Nucleus accumbens (tissue), 56 donors: ENCODE data around the gene GUCY1A2.
"Not testable (repeated sequence)": the region's sequence is repeated elsewhere in the genome, so short reads cannot be mapped to it uniquely, and the experiment has no call there.

Experiments used
- DNase-seq, 56 donors: peaks; one replicate each; lab custom pipeline; 2025; lab: John Stamatoyannopoulos, UW

Gene GUCY1A2

DNA sequence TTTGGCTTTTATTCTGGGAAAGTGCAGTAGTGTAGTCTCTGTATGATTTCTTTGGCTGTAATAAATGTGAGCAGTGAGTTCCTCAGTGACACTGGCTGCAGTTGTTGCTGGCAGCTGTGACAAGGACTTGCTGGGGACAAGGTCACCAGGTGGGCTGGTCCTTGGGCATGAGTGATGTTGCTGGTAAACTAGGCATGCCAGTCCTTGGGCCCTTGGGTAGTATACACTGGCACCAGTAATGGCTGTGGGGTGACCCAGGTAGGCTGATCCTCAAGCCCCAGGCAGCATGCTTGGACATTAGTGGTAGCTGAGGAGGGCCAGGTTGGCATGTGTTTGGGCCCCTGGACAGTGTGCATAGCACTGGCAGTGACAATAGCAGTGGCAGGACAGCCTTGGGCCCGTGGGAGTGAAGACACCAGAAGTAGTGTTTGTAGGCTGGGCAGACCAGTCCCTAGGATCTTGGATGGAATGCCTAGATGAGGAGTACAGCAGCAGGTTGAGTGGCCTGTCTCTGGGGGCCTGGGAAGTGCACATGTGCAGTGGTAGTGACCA lies 164.3 kb downstream of the GUCY1A2 start:
- no peak for DNase-seq

GRCh38 chr11:106852779-106853178 lies 165.5 kb downstream of the GUCY1A2 start:
- DNase-seq, result no peak

GRCh38 chr11:106848526-106848925 lies 169.8 kb downstream of the GUCY1A2 start:
- no peak for DNase-seq

DNA sequence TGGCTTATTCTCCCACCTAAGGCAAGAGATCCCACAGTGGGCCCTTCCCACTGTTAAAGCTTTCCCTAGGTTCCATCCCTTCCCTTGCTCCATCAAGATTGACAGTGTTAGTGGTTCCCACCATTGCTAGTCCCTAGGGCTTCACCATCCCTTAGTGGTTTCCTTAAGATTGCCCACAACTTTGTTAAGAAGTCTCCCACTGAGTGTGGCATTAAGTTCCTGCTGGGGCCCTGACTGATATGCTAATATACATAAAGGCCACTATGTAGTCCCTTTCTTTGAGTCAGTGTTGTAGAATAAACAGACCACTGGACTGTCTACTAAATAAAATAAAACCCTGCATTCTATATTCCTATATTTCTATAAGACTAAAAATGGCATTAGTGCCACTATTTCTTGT lies 176.1 kb downstream of the GUCY1A2 start:
- no peak for DNase-seq

DNA sequence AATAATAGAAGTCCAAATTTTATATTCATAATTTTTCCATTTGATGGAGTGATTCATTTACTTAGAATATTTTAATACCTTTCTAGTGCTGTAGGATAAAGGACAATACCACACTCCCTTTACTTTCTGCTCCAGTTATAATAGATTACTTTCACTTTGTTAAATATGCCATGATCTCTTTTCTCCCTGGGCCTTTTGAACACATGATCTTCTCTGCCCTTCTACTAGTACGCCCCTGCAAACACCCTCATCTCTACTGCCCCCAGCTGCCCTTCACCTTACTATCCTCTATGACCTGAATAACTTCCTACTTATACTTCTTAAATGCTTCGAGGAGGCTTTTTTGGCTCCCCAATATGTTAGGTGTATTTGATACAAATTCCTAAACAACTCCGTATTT lies 177.3 kb downstream of the GUCY1A2 start:
- DNase-seq, result no peak

DNA sequence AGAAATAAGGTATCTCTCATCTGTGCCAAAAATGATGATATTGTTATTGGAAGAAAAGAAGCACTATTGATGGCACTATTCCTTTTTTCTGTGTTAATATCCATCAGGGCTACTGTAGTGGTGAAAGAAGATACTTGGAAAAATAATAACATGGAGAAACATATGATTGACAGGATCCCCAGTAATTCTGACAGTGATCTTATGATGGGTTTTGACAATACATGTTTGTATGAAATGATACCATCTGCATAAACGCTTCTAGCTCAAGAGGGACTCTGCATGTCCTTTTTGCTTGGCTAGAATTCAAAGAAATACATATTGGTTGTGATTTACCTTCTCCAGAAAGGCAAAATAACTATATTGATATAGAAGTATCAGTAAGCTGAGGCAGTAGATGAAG lies 178.1 kb downstream of the GUCY1A2 start:
- no peak for DNase-seq

- no peak for DNase-seq
These were observed 183.7 kb downstream of the GUCY1A2 start for GRCh38 chr11:106834567-106834966.

DNA sequence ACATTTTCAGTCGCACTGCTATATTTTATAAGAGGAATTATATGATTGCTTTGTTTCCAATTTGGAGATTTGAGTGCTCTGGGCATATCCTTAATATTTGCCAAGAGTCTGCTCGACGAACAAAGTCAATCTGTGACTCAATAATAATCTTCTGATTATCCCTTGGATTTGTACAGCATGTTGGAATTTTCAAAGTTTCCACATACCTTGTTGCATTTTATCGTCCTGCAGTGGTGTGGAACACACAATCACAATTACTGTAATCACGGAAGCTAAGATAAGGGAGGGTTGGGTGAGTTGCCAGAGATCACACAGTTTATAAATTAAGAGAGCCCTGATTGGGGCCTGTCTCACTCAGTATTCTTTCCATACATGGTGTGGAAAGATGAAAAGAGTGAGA lies 189.3 kb downstream of the GUCY1A2 start:
- DNase-seq, result no peak

- no peak for DNase-seq
These were observed 189.7 kb downstream of the GUCY1A2 start for GRCh38 chr11:106828576-106828975.

DNA sequence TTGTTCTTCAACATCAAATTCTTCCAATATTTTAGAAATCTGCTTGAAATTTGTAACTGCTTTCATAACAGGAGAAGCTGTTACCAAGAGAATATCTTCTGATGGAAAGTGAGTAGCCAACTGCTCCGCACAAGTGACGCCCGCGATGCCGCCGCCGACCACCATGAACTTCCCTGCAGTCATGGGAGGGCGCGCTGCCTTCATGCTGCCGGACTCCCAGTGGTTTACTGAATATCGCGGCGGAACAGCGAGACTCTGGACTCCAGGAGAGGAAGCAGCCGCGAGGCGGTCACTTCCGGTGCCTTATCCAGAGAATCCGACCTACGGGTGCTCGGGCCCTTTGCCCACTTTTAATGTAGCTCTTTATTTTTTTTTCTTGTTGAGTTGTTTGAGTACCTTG lies 190.6 kb downstream of the GUCY1A2 start:
- DNase-seq, result no peak

- not testable (repeated sequence) for DNase-seq
These were observed 191.7 kb downstream of the GUCY1A2 start for GRCh38 chr11:106826558-106826957.

DNA sequence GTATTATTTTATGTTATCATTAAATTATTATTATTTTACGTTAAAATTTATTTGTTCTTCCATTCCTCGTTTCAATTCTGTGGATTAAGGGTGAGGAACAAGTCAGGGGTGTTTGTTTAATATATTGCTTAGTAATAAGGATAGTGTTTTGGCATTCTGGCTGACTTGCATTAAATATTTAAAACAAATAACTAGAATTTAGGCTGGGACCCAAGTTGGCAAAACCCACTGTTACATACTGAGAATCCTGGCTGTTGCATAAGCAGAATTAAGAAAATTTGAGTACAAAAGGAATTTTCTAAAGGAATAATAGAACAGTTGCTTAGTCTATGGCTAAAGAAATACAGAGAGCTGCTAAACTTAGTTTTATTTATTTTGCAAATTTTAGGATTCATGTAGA lies 196.4 kb downstream of the GUCY1A2 start:
- no peak for DNase-seq

- no peak for DNase-seq
These were observed 197.0 kb downstream of the GUCY1A2 start for GRCh38 chr11:106821291-106821690.

- no peak for DNase-seq
These were observed 199.8 kb downstream of the GUCY1A2 start for GRCh38 chr11:106818443-106818842.

- no peak for DNase-seq
These were observed 203.1 kb downstream of the GUCY1A2 start for GRCh38 chr11:106815209-106815608.

DNA sequence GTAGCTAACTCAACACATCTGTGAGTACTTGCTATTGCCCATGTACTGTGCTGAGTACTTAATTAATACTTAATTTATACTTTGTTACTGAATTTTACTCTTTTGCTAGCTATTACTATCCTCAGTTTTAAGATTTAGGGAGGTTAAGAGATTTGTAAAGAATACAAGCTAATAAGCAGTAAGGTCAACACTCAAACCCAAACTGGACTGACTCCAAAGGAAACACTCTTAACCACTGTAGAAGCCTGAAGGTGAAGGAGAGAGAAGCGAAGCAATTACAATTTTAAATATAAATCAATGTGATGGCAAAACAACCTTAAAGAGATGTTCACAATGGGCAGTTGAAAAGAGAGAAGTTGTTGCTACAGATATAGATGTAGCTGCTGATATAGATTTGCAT lies 204.5 kb downstream of the GUCY1A2 start:
- DNase-seq, result no peak

GRCh38 chr11:106794058-106794457 lies 224.2 kb downstream of the GUCY1A2 start:
- no peak for DNase-seq

DNA sequence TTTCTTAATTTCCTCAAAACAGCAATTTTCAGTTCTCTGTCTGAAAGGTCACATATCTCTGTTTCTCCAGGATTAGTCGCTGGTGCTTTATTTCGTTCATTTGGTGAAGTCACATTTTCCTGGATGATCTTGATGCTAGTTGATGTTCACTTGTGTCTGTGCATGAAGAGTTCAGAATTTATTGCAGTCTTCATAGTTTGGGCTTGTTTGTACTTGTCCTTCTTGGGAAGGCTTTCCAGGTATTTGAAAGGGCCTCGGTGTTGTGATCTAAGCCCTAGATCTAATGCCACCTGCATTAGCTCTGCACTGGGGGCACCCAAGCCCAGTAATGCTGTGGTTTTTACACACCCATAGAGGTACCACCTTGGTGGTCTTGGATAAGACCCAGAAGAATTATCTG lies 228.9 kb downstream of the GUCY1A2 start:
- no peak for DNase-seq

DNA sequence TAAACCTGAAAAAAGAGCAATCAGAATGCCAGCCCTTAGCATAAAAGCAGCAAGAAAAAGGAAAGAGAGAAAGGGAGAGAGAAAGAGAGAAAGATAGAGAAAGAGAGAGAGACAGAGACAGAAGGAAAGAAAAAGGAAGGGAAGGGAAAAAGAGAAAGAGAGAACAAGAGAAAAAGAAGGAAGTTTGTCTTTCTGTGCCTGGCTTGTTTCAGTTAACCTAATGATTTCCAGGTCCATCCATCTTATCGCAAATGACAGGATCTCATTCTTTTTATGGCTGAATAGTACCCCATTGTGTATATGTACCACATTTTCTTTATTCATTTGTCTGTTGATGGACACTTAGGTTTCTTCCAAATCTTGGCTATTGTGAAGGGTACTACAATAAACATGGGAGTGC lies 230.8 kb downstream of the GUCY1A2 start:
- DNase-seq, result no peak

DNA sequence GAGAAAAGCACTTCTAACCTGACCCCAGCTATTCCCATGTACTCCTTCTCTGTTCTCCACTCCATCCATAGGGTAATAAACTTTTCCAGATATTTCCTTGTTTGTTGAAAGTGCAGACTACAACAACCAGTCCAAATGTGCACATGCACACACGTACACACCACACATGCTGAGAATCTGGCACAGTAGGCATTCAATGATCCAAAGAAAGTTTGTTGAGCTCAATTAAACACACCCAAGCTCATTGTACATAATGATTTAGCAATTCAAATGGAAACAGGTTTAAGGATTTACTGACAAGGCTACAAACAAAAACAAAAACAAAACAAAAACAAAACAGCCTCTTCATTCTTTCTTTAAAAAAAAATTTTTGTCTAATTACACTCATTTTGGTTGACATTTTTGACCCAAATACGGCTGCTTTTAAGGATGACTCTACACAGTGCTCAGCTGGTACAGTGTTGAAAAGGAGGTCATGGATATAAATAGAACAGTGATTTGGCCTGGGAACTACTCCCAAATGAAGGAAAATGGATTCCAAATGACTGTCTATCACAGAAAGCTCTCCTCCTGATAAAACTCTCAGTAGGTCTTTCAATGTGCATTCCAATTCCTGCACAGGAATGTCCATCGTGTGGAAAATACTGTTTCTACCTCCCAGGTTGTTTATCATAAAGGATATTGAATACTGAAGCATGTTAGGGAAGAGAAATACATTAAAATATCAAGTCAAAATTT lies 232.2 kb downstream of the GUCY1A2 start:
- no peak for DNase-seq

GRCh38 chr11:106777302-106777701 lies 241.0 kb downstream of the GUCY1A2 start:
- not testable (repeated sequence) for DNase-seq

DNA sequence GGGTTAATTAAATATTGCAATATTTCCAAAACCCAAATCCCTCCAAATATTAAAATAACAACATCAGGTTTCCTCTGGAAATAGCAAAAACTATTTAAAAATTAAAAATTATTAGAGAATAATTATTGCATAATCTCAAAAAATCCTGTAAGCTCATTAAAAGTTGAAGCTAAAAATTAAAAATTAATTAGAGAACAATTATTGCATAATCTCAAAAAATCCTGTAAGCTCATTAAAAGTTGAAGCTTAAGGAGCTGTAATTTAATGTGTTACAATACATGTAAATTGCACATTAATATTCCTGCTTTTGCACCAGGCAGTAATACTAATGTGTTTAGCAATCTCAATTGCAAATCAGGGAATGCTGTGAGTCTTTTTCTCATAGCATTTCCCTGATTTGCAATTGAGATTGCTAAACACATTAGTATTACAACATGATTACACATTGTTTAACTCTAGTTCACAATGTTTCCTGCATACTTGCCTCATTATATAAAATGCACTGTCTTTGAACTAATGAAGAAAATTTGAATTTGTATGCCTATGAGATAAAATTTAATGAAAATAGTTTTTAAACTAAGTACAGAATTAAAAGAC lies 247.7 kb downstream of the GUCY1A2 start:
- DNase-seq, result no peak
